ENCODE measurements around the gene TLL2. TPM values are rescaled to one million over a fixed set of nuclear protein-coding genes. Genes with fewer than 3 reads are reported as not detected.

TLL2 gene
- total RNA-seq (2022; extraction: Qiagen RNA extraction; ENCODE audit: low read depth): 0.04 to 0.17 TPM (median 0.09 TPM) in 5 replicates

GRCh38 chr10:96513698-96514561, at the start of gene TLL2:
TSS of gene TLL2 (minus strand) at chr10:96513926. CDS start at chr10:96513685, 241 bp downstream.

DNA sequence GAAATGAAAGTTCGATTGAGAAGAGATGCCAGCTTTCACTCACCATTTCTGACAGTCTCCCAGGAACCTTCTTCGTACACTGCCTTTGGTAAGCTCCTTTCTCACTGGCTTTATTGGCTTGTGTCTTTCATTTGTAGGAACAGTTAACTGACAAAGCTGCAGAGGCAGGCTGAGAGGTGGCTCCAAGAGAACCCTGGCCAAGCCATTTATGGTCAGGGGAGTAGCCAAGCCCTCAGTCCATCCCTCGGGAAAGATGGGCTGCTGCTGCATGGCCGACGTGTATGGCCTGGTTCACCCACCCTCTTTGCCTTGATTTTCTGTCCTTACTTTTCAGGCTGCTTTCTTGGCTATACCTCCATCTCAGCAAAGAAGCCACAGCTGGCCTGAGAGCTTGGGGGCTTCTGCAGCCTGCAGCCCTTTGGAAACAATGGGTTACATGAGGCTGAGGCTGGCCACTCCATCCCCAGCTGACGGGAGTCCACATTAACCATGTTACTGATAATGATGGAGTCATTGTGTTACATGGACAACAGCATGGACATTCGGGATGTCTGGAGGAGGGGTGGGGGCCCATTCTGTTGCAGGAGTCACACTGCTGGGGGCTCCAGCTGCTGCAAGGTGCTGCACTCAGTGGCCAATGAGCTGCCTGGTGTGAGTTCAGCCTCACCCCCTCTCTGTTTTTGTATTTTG, 154.7 kb downstream of the TLL2 start, which contains the start of gene OPALIN:
OPALIN (minus strand) TSS at position 152 of the 690 bp plus-strand sequence; CDS start at position 46, 106 bp downstream.

Other genes with a start within 250 kb of the TLL2 start
- gene BLNK, start 242.4 kb downstream of the TLL2 start, total RNA-seq (2022; extraction: Qiagen RNA extraction; ENCODE audit: low read depth): not detected in 5 replicates
- gene DNTT, start 209.5 kb downstream of the TLL2 start, total RNA-seq (2022; extraction: Qiagen RNA extraction; ENCODE audit: low read depth): not detected in 5 replicates
- not detected in 5 replicates for gene OPALIN, start 154.9 kb downstream of the TLL2 start, total RNA-seq (2022; extraction: Qiagen RNA extraction; ENCODE audit: low read depth)
- 31.1 to 99.0 TPM (median 89.0 TPM) in 5 replicates for gene TM9SF3, start 73.1 kb upstream of the TLL2 start, total RNA-seq (2022; extraction: Qiagen RNA extraction; ENCODE audit: low read depth)
- 0.57 to 0.92 TPM (median 0.79 TPM) in 5 replicates for gene PIK3AP1, start 206.6 kb upstream of the TLL2 start, total RNA-seq (2022; extraction: Qiagen RNA extraction; ENCODE audit: low read depth)

All from A549 treated with RU486 at 1 μM for 4 hours (cell line).